ENCODE results near the gene ATRAID.
A peak's percentile ranks its signal among the peaks of the same experiment; 100 is the strongest.

Gene ATRAID

DNA sequence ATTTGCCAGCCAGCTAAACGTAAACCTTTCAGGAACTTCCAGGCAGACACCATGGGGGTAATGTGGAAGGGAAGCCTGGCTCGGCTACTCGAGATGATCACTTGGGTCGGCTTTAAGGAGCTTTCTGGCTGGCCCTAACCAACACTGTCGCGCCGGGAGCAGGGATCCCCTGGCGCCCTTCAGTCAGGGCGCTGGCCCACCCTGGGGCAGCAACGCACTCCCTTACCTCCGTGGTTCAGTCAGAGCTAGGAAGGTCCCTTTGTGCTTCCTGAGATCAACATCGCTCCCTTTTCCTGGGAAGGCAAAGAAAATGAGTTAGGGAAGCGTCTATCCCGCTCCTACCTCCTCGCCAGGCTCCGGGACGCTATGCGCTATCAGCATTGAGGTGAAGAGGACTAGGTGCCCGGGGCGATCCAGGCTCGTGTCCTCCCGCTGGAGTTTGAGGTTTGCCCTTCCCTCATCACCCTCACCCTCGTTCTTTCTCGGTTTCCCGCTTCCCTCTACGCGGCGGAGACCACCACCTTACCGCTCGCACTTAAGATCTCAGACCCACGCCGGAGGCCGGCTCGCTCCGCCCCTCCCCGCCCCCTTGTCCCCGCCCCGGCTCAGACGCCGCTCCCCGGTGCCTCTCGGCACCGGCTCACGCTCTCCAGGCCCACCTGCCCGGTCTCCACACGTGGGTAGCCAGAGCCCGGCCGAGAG, 449 bp upstream of the ATRAID start:
- H3K79me2 ChIP-seq (ENCODE audit: insufficient read depth, low read length): peaks cover 39% of the 10 kb centered on the region
- H3K9me3 ChIP-seq (ENCODE audit: insufficient read depth, low read length, severe bottlenecking): no peaks in the 10 kb centered on the region
- no peak for DNase-seq
- peaks cover 50% of the 10 kb centered on the region for H3K4me1 ChIP-seq (ENCODE audit: insufficient read depth, low read length)
- H2AFZ ChIP-seq (ENCODE audit: low read depth, low read length): peak overlapping the region; percentile 80
- H3K27ac ChIP-seq (ENCODE audit: low read length): peak overlapping the region; percentile 99
- no peaks in the 10 kb centered on the region for H3K27me3 ChIP-seq (ENCODE audit: insufficient read depth, low read length, poor library complexity)
- peak overlapping the region; percentile 82 for H3K9ac ChIP-seq (ENCODE audit: low read depth, low read length)
- H3K36me3 ChIP-seq (ENCODE audit: insufficient read depth, low read length): peaks cover 55% of the 10 kb centered on the region
- H4K20me1 ChIP-seq (ENCODE audit: insufficient read depth, low read length): 0 out of 2 replicates have a peak, but pooled peaks cover 2% of the 10 kb centered on the region
- TF ChIP-seq, protein P1, sequence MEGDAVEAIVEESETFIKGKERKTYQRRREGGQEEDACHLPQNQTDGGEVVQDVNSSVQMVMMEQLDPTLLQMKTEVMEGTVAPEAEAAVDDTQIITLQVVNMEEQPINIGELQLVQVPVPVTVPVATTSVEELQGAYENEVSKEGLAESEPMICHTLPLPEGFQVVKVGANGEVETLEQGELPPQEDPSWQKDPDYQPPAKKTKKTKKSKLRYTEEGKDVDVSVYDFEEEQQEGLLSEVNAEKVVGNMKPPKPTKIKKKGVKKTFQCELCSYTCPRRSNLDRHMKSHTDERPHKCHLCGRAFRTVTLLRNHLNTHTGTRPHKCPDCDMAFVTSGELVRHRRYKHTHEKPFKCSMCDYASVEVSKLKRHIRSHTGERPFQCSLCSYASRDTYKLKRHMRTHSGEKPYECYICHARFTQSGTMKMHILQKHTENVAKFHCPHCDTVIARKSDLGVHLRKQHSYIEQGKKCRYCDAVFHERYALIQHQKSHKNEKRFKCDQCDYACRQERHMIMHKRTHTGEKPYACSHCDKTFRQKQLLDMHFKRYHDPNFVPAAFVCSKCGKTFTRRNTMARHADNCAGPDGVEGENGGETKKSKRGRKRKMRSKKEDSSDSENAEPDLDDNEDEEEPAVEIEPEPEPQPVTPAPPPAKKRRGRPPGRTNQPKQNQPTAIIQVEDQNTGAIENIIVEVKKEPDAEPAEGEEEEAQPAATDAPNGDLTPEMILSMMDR (IDR thresholded peaks at IDR 0.05; ENCODE audit: borderline replicate concordance, extremely low read depth, low read length, poor library complexity, severe bottlenecking): no peak
- no peak for TF ChIP-seq EZH2 (IDR thresholded peaks at IDR 0.05; ENCODE audit: borderline replicate concordance, low read depth, low read length, severe bottlenecking)
- H3K4me2 ChIP-seq (ENCODE audit: insufficient read depth, low read length): peak overlapping the region; percentile 81
- peak; percentile 5 for ATAC-seq (ENCODE audit: insufficient read depth, low read depth)
- peak overlapping the region; percentile 41 to 62 for H3K4me3 ChIP-seq (ENCODE audit: low read depth in 1 of 2, low read length in 2 of 2)

DNA sequence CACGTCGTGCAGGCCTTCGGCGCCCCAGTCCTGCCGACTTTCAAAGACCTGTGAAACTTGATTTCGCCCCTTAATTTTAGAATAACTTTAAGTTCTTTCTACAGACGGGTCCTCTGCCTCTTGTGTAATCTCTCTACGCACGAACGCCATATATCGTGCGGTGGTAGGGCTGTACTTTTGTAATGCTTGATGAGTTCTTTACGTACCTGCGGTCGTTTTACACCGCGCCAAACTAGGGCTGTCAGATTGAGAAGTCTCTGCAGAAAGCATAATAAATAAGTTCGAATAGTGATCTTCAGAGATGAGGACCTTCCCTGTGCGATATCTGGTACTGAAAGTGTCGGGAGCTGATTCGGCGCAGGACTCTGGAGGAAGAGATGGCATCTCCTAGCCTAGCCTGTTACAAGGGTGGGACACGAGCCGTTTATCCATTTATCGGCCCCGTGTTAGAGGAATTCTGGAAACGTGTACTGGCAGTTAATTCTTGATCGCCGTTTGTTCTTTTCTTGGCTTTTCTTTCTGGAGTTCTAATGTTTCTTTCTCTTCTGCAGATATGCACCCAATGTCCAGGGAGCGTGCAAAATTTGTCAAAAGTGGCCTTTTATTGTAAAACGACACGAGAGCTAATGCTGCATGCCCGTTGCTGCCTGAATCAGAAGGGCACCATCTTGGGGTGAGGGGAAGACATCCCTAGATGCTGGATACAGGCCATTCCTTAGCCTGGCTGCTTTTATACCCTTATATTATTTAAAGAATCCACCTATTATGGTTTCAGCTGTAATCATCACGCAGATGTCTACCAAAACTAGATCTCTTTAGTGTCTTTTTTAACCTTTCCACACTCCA, 1.0 kb downstream of the ATRAID start:
- peak overlapping the region; percentile 41 to 62 for H3K4me3 ChIP-seq (ENCODE audit: low read depth in 1 of 2, low read length in 2 of 2)
- 0 out of 2 replicates have a peak, but pooled peaks cover 2% of the 10 kb centered on the region for H4K20me1 ChIP-seq (ENCODE audit: insufficient read depth, low read length)
- H3K36me3 ChIP-seq (ENCODE audit: insufficient read depth, low read length): peaks cover 49% of the 10 kb centered on the region
- peak; percentile 15 for DNase-seq
- peak overlapping the region; percentile 99 for H3K27ac ChIP-seq (ENCODE audit: low read length)
- H3K4me1 ChIP-seq (ENCODE audit: insufficient read depth, low read length): peaks cover 59% of the 10 kb centered on the region
- H3K9me3 ChIP-seq (ENCODE audit: insufficient read depth, low read length, severe bottlenecking): no peaks in the 10 kb centered on the region
- peak; percentile 15 for ATAC-seq (ENCODE audit: insufficient read depth, low read depth)
- H3K79me2 ChIP-seq (ENCODE audit: insufficient read depth, low read length): peaks cover 53% of the 10 kb centered on the region
- no peaks in the 10 kb centered on the region for H3K27me3 ChIP-seq (ENCODE audit: insufficient read depth, low read length, poor library complexity)
- peak overlapping the region; percentile 82 for H3K9ac ChIP-seq (ENCODE audit: low read depth, low read length)
- H3K4me2 ChIP-seq (ENCODE audit: insufficient read depth, low read length): peak overlapping the region; percentile 81
- H2AFZ ChIP-seq (ENCODE audit: low read depth, low read length): peak overlapping the region; percentile 80
- no peak for TF ChIP-seq EZH2 (IDR thresholded peaks at IDR 0.05; ENCODE audit: borderline replicate concordance, low read depth, low read length, severe bottlenecking)
- TF ChIP-seq, protein P1 (IDR thresholded peaks at IDR 0.05; ENCODE audit: borderline replicate concordance, extremely low read depth, low read length, poor library complexity, severe bottlenecking): no peak

DNA sequence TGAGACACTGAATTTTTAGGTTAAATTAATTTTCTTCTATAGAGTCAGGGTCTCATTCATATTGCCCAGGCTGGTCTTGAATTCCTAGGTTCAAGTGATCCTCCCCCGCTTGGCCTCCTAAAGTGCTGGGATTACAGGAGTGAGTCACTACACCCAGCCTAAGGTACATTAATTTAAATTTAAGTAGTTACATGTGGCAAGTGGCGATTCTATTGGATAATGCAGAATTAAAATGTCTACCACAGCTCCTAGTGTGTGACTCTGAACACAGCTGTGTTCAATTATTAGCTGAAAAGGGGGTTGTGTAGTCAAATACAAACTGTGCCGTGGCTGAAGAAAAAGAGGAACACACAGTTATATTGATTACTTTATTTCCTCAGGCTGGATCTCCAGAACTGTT, 3.1 kb downstream of the ATRAID start:
- DNase-seq (no peak), ATAC-seq (ENCODE audit: insufficient read depth, low read depth) (no peak)
- H3K9ac ChIP-seq (ENCODE audit: low read depth, low read length): no peak overlapping the region
- no peak overlapping the region for H3K4me2 ChIP-seq (ENCODE audit: insufficient read depth, low read length)
- no peaks in the 10 kb centered on the region for H4K20me1 ChIP-seq (ENCODE audit: insufficient read depth, low read length)
- H3K4me3 ChIP-seq (ENCODE audit: low read depth in 1 of 2, low read length in 2 of 2): no peak overlapping the region
- TF ChIP-seq, protein P1 (IDR thresholded peaks at IDR 0.05; ENCODE audit: borderline replicate concordance, extremely low read depth, low read length, poor library complexity, severe bottlenecking): no peak
- TF ChIP-seq EZH2 (IDR thresholded peaks at IDR 0.05; ENCODE audit: borderline replicate concordance, low read depth, low read length, severe bottlenecking): no peak
- peaks cover 44% of the 10 kb centered on the region for H3K36me3 ChIP-seq (ENCODE audit: insufficient read depth, low read length)
- H3K27me3 ChIP-seq (ENCODE audit: insufficient read depth, low read length, poor library complexity): no peaks in the 10 kb centered on the region
- peaks cover 63% of the 10 kb centered on the region for H3K79me2 ChIP-seq (ENCODE audit: insufficient read depth, low read length)
- H3K4me1 ChIP-seq (ENCODE audit: insufficient read depth, low read length): peaks cover 58% of the 10 kb centered on the region
- no peak overlapping the region for H3K27ac ChIP-seq (ENCODE audit: low read length)
- no peaks in the 10 kb centered on the region for H3K9me3 ChIP-seq (ENCODE audit: insufficient read depth, low read length, severe bottlenecking)
- H2AFZ ChIP-seq (ENCODE audit: low read depth, low read length): no peak overlapping the region
